H9 (cell line): Measurements from ENCODE around the gene PATE4. TPM values are rescaled to one million over a fixed set of nuclear protein-coding genes. Genes with fewer than 3 reads are reported as not detected.
A peak's percentile ranks its signal among the peaks of the same experiment; 100 is the strongest.

ENCODE experiments used
- DNase-seq: peaks from one replicate; pipeline ENCODE4 v3.0.0-alpha.2; 2017
- H2AFZ ChIP-seq: one replicate; pipeline ENCODE4 v1.6.1; 2013; ENCODE audit warnings: mild to moderate bottlenecking, low read length, control low read depth, moderate library complexity
- H2AK5ac ChIP-seq: 2 replicates; pipeline ENCODE4 v1.6.1; 2013; ENCODE audit warnings: low read length, control low read depth, mixed read lengths; ENCODE audit not compliant: insufficient read length
- H2BK120ac ChIP-seq: one replicate; pipeline ENCODE4 v1.6.1; 2013; ENCODE audit warnings: low read depth, mild to moderate bottlenecking, low read length, control low read depth, inconsistent platforms; ENCODE audit not compliant: poor library complexity, severe bottlenecking
- H2BK12ac ChIP-seq: 2 replicates; pipeline ENCODE4 v1.6.1; 2013; ENCODE audit warnings: low read length, control low read depth, mixed read lengths, low read depth; ENCODE audit not compliant: insufficient read length
- H2BK15ac ChIP-seq: 2 replicates; pipeline ENCODE4 v1.6.1; 2013; ENCODE audit warnings: low read depth, low read length, control low read depth
- H2BK20ac ChIP-seq: one replicate; pipeline ENCODE4 v1.6.1; 2013; ENCODE audit warnings: low read depth, mild to moderate bottlenecking, low read length, control low read depth, inconsistent platforms; ENCODE audit not compliant: poor library complexity, severe bottlenecking
- H2BK5ac ChIP-seq: 2 replicates; pipeline ENCODE4 v1.6.1; 2013; ENCODE audit warnings: low read length, control low read depth, mixed read lengths; ENCODE audit not compliant: insufficient read length
- H3K14ac ChIP-seq: 2 replicates; pipeline ENCODE4 v1.6.1; 2013; ENCODE audit warnings: low read length, control low read depth; ENCODE audit not compliant: insufficient read depth
- H3K18ac ChIP-seq: 2 replicates; pipeline ENCODE4 v1.6.1; 2013; ENCODE audit warnings: low read depth, mild to moderate bottlenecking, mixed read lengths, low read length, control low read depth; ENCODE audit not compliant: insufficient read length
- H3K23ac ChIP-seq: 2 replicates; pipeline ENCODE4 v1.6.1; 2013; ENCODE audit warnings: low read length, control low read depth, mixed read lengths, low read depth; ENCODE audit not compliant: insufficient read length
- H3K23me2 ChIP-seq: 2 replicates; pipeline ENCODE4 v1.6.1; 2013; ENCODE audit warnings: low read depth, mild to moderate bottlenecking, mixed read lengths, low read length, control low read depth; ENCODE audit not compliant: insufficient read length, poor library complexity, severe bottlenecking
- H3K27ac ChIP-seq: 2 replicates; pipeline ENCODE4 v1.5.1; 2013; ENCODE audit warnings: low read length, control low read depth, mixed read lengths, low read depth; ENCODE audit not compliant: insufficient read length
- H3K27me3 ChIP-seq: 2 replicates; pipeline ENCODE4 v1.6.1; 2013; ENCODE audit warnings: low read length, control low read depth, inconsistent platforms; ENCODE audit not compliant: insufficient read depth
- H3K4ac ChIP-seq: 2 replicates; pipeline ENCODE4 v1.6.1; 2013; ENCODE audit warnings: low read depth, mild to moderate bottlenecking, control low read depth, inconsistent platforms, low read length, moderate library complexity
- H3K4me1 ChIP-seq: 2 replicates; pipeline ENCODE4 v1.6.1; 2013; ENCODE audit warnings: low read length, control low read depth, inconsistent platforms; ENCODE audit not compliant: insufficient read depth
- H3K4me2 ChIP-seq: 2 replicates; pipeline ENCODE4 v1.6.1; 2013; ENCODE audit warnings: low read length, control low read depth, mixed read lengths; ENCODE audit not compliant: insufficient read length, insufficient read depth
- H3K56ac ChIP-seq: 2 replicates; pipeline ENCODE4 v1.6.1; 2013; ENCODE audit warnings: low read depth, mild to moderate bottlenecking, mixed read lengths, low read length, control low read depth; ENCODE audit not compliant: insufficient read length
- H3K79me1 ChIP-seq: 2 replicates; pipeline ENCODE4 v1.6.1; 2013; ENCODE audit warnings: low read depth, mild to moderate bottlenecking, moderate library complexity, low read length, control low read depth, inconsistent platforms; ENCODE audit not compliant: insufficient read depth, poor library complexity, severe bottlenecking
- H3K79me2 ChIP-seq: 2 replicates; pipeline ENCODE4 v1.6.1; 2013; ENCODE audit warnings: low read length, control low read depth, inconsistent platforms; ENCODE audit not compliant: insufficient read depth
- H3K9ac ChIP-seq: 2 replicates; pipeline ENCODE4 v1.6.1; 2013; ENCODE audit warnings: low read length, control low read depth, mixed read lengths; ENCODE audit not compliant: insufficient read length; ENCODE audit errors: extremely low read depth
- H3K9me3 ChIP-seq: one replicate; pipeline ENCODE4 v1.6.1; 2013; ENCODE audit warnings: low read depth, low read length, inconsistent platforms; ENCODE audit not compliant: control insufficient read depth
- H3T11ph ChIP-seq: one replicate; pipeline ENCODE4 v1.6.1; 2013; ENCODE audit warnings: mild to moderate bottlenecking, low read length, control low read depth, inconsistent platforms
- H4K20me1 ChIP-seq: one replicate; pipeline ENCODE4 v1.6.1; 2013; ENCODE audit not compliant: control insufficient read depth, insufficient read length, insufficient read depth
- H4K5ac ChIP-seq: 2 replicates; pipeline ENCODE4 v1.6.1; 2013; ENCODE audit warnings: low read depth, mild to moderate bottlenecking, mixed read lengths, low read length, control low read depth; ENCODE audit not compliant: insufficient read length
- H4K8ac ChIP-seq: replicated peaks from 2 replicates; pipeline ENCODE4 v1.6.1; 2013; ENCODE audit warnings: low read length, control low read depth, mixed read lengths, low read depth; ENCODE audit not compliant: insufficient read length
- H4K91ac ChIP-seq: 2 replicates; pipeline ENCODE4 v1.6.1; 2013; ENCODE audit warnings: low read depth, mild to moderate bottlenecking, moderate library complexity, mixed read lengths, low read length, control low read depth; ENCODE audit not compliant: insufficient read length
- H3K27ac Mint-ChIP-seq, 3 experiments: 2 replicates in 2 of 3; 3 replicates in 1 of 3; pipeline ENCODE4 v1.8.0; 2020 to 2021; ENCODE audit warnings: mixed read lengths in 3 of 3, mild to moderate bottlenecking in 1 of 3, moderate library complexity in 1 of 3
- H3K27me3 Mint-ChIP-seq: 2 replicates; pipeline ENCODE4 v1.8.0; 2021; ENCODE audit warnings: low read depth, mild to moderate bottlenecking, moderate library complexity, mixed read lengths
- H3K36me3 Mint-ChIP-seq, 3 experiments: 2 replicates in 2 of 3; 3 replicates in 1 of 3; pipeline ENCODE4 v1.8.0; 2020 to 2021; ENCODE audit warnings: low read depth in 3 of 3, mixed read lengths in 3 of 3; ENCODE audit not compliant: insufficient read depth in 1 of 3
- H3K4me1 Mint-ChIP-seq, 2 experiments: 2 replicates each; pipeline ENCODE4 v1.8.0; 2020; ENCODE audit warnings: mixed read lengths in 2 of 2
- H3K4me3 Mint-ChIP-seq, 2 experiments: 2 replicates in 1 of 2; 3 replicates in 1 of 2; pipeline ENCODE4 v1.8.0; 2020 to 2021; ENCODE audit warnings: mild to moderate bottlenecking in 2 of 2, mixed read lengths in 2 of 2, moderate library complexity in 1 of 2
- H3K9me3 Mint-ChIP-seq, 2 experiments: 2 replicates in 1 of 2; 3 replicates in 1 of 2; pipeline ENCODE4 v1.8.0; 2020; ENCODE audit warnings: mild to moderate bottlenecking in 2 of 2, mixed read lengths in 2 of 2, moderate library complexity in 1 of 2
- WGBS: extraction: QIAGEN DNeasy Blood & Tissue Kit; methylation state at CpG from one replicate; pipeline ENCODE4 v1.1.7; 2013; ENCODE audit warnings: missing lambda C conversion rate, low lambda C conversion rate, mixed read lengths; ENCODE audit not compliant: insufficient read length; ENCODE audit errors: extremely low coverage; 5-methylcytosine and 5-hydroxymethylcytosine counted together
- total RNA-seq: library from RNA; stranded (reverse); gene quantifications from 2 replicates; pipeline ENCODE4 v1.2.1, GENCODE V29; 2021
- TF ChIP-seq, protein P1 (sequence below): fragments of 200-600 bp; sonication (generic); conservative IDR thresholded peaks from 3 replicates; pipeline ENCODE4 v1.8.0; 2021; ENCODE audit warnings: antibody characterized with exemption, mild to moderate bottlenecking

Gene PATE4
- total RNA-seq, 1 experiment from 2014 or later: not detected

DNA sequence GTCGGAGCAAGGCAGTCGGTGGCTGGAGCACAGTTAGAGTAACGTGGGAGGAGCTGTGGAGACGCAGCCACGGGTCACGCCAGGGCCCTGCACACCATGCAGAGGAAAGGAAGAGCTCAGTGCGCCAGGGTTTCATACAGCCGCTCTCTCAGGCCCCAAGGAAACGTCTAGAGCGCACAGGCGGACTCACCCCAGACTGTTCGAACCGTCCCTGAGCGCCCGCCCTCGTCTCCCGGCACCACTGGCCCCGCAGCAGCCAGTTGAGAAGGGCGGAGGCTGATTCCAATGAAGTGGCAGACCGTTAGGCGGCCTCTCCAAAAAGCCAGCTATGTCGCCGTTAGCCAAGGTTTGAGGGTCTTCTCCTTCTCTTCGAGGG, 53.9 kb downstream of the PATE4 start:
- no peak overlapping the region for H2AFZ ChIP-seq

More for the DNA sequence above, 53.9 kb downstream of the PATE4 start:
- H2BK5ac ChIP-seq: no peak overlapping the region
- Mint-ChIP-seq H3K36me3 (peaks cover 2 to 13% (median 6%) of the 10 kb centered on the region in 3 experiments), H3K4me1 (peaks cover 3% of the 10 kb centered on the region in 2 experiments; a peak in 2 of 4 replicates), H3K27me3 (peaks cover 15% of the 10 kb centered on the region), H3K9me3 (peaks cover 18 to 20% of the 10 kb centered on the region in 2 experiments), H3K4me3 (peak overlapping the region; percentile 72 to 79), H3K27ac (no peak overlapping the region)
- no peaks in the 10 kb centered on the region for H3K79me1 ChIP-seq
- no peak overlapping the region for H4K5ac ChIP-seq
- H2BK15ac ChIP-seq: no peak overlapping the region
- H2BK120ac ChIP-seq: no peak overlapping the region
- H3K9me3 ChIP-seq: no peaks in the 10 kb centered on the region
- H3K79me2 ChIP-seq: peaks cover 2% of the 10 kb centered on the region; the same call in 1 of the 2 replicates
- DNase-seq: peak; percentile 67
- no peak overlapping the region for H3K27ac ChIP-seq
- H3K18ac ChIP-seq: peak overlapping the region; percentile 39
- H3K14ac ChIP-seq: peak overlapping the region; percentile 67; the same call in 1 of the 2 replicates
- no peak overlapping the region for H2AK5ac ChIP-seq
- no peak overlapping the region for H3K9ac ChIP-seq
- peaks cover 11% of the 10 kb centered on the region for H3K23me2 ChIP-seq
- no peaks in the 10 kb centered on the region for H3K27me3 ChIP-seq
- H3T11ph ChIP-seq: no peak overlapping the region
- H4K8ac ChIP-seq: no peak overlapping the region
- no peaks in the 10 kb centered on the region for H3K4me1 ChIP-seq
- no CpG with 5 or more reads among the region's 24 CpGs for WGBS
- no peak overlapping the region for H3K4me2 ChIP-seq
- H3K56ac ChIP-seq: no peak overlapping the region
- TF ChIP-seq, protein P1, sequence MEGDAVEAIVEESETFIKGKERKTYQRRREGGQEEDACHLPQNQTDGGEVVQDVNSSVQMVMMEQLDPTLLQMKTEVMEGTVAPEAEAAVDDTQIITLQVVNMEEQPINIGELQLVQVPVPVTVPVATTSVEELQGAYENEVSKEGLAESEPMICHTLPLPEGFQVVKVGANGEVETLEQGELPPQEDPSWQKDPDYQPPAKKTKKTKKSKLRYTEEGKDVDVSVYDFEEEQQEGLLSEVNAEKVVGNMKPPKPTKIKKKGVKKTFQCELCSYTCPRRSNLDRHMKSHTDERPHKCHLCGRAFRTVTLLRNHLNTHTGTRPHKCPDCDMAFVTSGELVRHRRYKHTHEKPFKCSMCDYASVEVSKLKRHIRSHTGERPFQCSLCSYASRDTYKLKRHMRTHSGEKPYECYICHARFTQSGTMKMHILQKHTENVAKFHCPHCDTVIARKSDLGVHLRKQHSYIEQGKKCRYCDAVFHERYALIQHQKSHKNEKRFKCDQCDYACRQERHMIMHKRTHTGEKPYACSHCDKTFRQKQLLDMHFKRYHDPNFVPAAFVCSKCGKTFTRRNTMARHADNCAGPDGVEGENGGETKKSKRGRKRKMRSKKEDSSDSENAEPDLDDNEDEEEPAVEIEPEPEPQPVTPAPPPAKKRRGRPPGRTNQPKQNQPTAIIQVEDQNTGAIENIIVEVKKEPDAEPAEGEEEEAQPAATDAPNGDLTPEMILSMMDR: no peak
- no peak overlapping the region for H3K23ac ChIP-seq
- H4K91ac ChIP-seq: no peak overlapping the region
- H3K4ac ChIP-seq: no peak overlapping the region
- H2BK12ac ChIP-seq: no peak overlapping the region
- no peak overlapping the region for H2BK20ac ChIP-seq
- H4K20me1 ChIP-seq: no peaks in the 10 kb centered on the region
